Common myeloid progenitor, CD34-positive (primary cell): ENCODE results near the gene TMEM87B.

ENCODE experiments used
- CTCF ChIA-PET: fragments of 350-600 bp; sonication (Branson Sonifier 250); formaldehyde crosslinking; loops from one replicate; lab custom pipeline; 2021; ENCODE audit warnings: antibody characterized with exemption; lab: Charles Lee
- POLR2A ChIA-PET: fragments of 350-600 bp; sonication (Branson Sonifier 250); formaldehyde crosslinking; loops from one replicate; lab custom pipeline; 2021; ENCODE audit warnings: antibody characterized with exemption; lab: Charles Lee
- DNase-seq, 3 donors: peaks; one replicate each; pipeline versions ENCODE4 v3.0.0 to v3.0.0-alpha.2; 2013
- H3K27ac ChIP-seq, 2 experiments: 1 replicate in 1 of 2; 2 replicates in 1 of 2; pipeline ENCODE4 v1.7.0; 2013; ENCODE audit warnings: inconsistent platforms in 2 of 2, low read length in 2 of 2, mild to moderate bottlenecking in 2 of 2, low read depth in 1 of 2, moderate library complexity in 1 of 2; ENCODE audit not compliant: severe bottlenecking in 2 of 2, insufficient read depth in 1 of 2, poor library complexity in 1 of 2
- H3K27me3 ChIP-seq, 5 experiments: replicated peaks in 2 of 5; 1 replicate in 3 of 5; 2 replicates in 2 of 5; pipeline versions ENCODE4 v1.6.1 to v1.7.0; 2013; ENCODE audit warnings: low read length in 4 of 5, mild to moderate bottlenecking in 2 of 5, moderate library complexity in 2 of 5, inconsistent platforms in 1 of 5; ENCODE audit not compliant: insufficient read depth in 5 of 5, control insufficient read depth in 4 of 5
- H3K36me3 ChIP-seq, 4 experiments: 1 replicate in 2 of 4; 2 replicates in 2 of 4; pipeline versions ENCODE4 v1.6.1 to v1.7.0; 2013; ENCODE audit warnings: low read length in 3 of 4, control low read depth in 1 of 4, mild to moderate bottlenecking in 1 of 4; ENCODE audit not compliant: control insufficient read depth in 4 of 4, insufficient read depth in 4 of 4
- H3K4me1 ChIP-seq, 4 experiments: 1 replicate in 3 of 4; 2 replicates in 1 of 4; pipeline versions ENCODE4 v1.6.1 to v1.7.1; 2013; ENCODE audit warnings: low read length in 3 of 4, mild to moderate bottlenecking in 3 of 4, control low read depth in 1 of 4, inconsistent platforms in 1 of 4, moderate library complexity in 1 of 4; ENCODE audit not compliant: control insufficient read depth in 4 of 4, insufficient read depth in 4 of 4; ENCODE audit errors: control extremely low read depth in 1 of 4
- H3K4me3 ChIP-seq, 7 experiments: 1 replicate in 4 of 7; 2 replicates in 3 of 7; pipeline versions ENCODE4 v1.5.1 to v1.7.0; 2013; ENCODE audit warnings: mild to moderate bottlenecking in 7 of 7, low read length in 6 of 7, moderate library complexity in 6 of 7, inconsistent platforms in 2 of 7, low read depth in 2 of 7, control low read depth in 1 of 7; ENCODE audit not compliant: insufficient read depth in 4 of 7, control insufficient read depth in 1 of 7; ENCODE audit errors: extremely low read depth in 1 of 7
- H3K9me3 ChIP-seq, 5 experiments: 1 replicate in 4 of 5; 2 replicates in 1 of 5; pipeline versions ENCODE4 v1.6.1 to v1.7.1; 2013; ENCODE audit warnings: low read length in 4 of 5, mild to moderate bottlenecking in 2 of 5, inconsistent platforms in 1 of 5, low read depth in 1 of 5, moderate library complexity in 1 of 5; ENCODE audit not compliant: control insufficient read depth in 4 of 5, insufficient read depth in 2 of 5; ENCODE audit errors: control extremely low read depth in 1 of 5
- WGBS: methylation state at CpG from one replicate; pipeline ENCODE4 v1.1.5; 2013; ENCODE audit not compliant: insufficient coverage; 5-methylcytosine and 5-hydroxymethylcytosine counted together

The TMEM87B gene

GRCh38 chr2:112050316-112050715, 4.8 kb upstream of the TMEM87B start:
- ChIA-PET CTCF (interaction anchor here (1.2 to 5.6 kb wide), 8 partner anchors 13 to 167 kb away, joined by 3 to 35 read pairs (median 5); partner anchors contain the start of gene ANAPC1), POLR2A (no interaction called here)
- Histone ChIP-seq H3K9me3 (peaks cover 0 to 2% (median under 1%) of the 10 kb centered on the region in 5 experiments), H3K36me3 (no peaks in the 10 kb centered on the region), H3K4me3 (no peak overlapping the region), H3K27ac (no peak overlapping the region), H3K27me3 (no peaks in the 10 kb centered on the region), H3K4me1 (peaks cover 0 to 12% (median 9%) of the 10 kb centered on the region in 4 experiments)
- DNase-seq = no peak
- WGBS = 100% methylated on average over 1 of the region's 1 CpG

DNA sequence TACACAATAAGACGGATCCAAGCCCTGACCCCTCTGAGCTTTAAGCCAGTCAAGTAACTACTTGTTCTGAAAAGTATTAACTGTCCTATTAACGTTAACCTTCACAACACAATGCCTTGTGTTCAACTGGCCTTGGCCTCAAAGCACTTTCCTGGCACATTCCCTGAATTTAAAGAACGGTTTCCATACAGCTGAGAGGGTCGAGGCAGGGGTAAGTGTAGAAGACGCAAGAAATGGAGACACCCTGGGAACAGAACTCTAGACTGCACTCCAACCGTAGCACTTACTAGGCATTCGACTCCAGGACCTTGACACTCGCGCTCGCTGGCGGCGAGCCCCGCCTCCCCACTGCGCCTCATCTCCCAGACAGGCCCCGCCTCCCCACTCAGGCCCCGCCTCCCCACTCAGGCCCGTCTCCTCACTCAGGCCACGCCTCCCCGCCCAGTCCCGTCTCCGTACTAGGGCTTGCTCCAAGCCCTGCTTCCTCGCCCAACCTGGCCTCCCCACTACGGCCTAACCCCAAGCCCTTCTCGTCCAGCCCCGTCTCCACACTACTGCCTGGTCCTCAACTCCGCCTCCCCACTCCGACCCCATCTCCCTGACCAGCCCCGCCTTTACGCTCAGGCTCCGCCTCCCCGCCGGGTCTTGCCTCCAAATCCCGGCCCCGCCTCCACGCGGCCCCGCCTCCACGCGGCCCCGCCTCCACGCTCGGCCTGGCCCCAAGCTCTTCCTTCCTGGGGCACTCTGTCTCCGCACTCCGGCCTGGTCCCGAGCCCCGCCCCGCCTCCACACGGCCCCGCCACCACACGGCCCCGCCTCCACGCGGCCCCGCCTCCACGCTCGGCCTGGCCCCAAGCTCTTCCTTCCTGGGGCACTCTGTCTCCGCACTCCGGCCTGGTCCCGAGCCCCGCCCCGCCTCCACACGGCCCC, 887 bp upstream of the TMEM87B start:
- peaks cover 0 to 6% (median 1%) of the 10 kb centered on the region in 4 experiments for H3K36me3 ChIP-seq
- peak; percentile 94 to 98 (median 96) for DNase-seq
- H3K4me3 ChIP-seq = peak overlapping the region; percentile 62 to 98 (median 79)
- H3K9me3 ChIP-seq = peaks cover 0 to 2% (median 0%) of the 10 kb centered on the region in 5 experiments
- POLR2A ChIA-PET = interaction anchor here (0.9 to 1.7 kb wide), 2 partner anchors 13 to 156 kb away, joined by 4 to 6 read pairs; partner anchors contain the start of gene MERTK
- WGBS = 1% methylated on average over 37 of the region's 62 CpGs
- H3K27me3 ChIP-seq = no peaks in the 10 kb centered on the region
- peak overlapping the region; percentile 18 to 80 for H3K27ac ChIP-seq
- H3K4me1 ChIP-seq = peaks cover 5 to 37% (median 26%) of the 10 kb centered on the region in 4 experiments
- CTCF ChIA-PET = interaction anchor here (1.0 kb wide), 1 partner anchor 159 kb away, joined by 4 read pairs; no protein-coding TSS in a partner anchor

GRCh38 chr2:112055730-112056625, 909 bp downstream of the TMEM87B start:
- Histone ChIP-seq H3K9me3 (no peaks in the 10 kb centered on the region), H3K4me1 (peaks cover 5 to 37% (median 26%) of the 10 kb centered on the region in 4 experiments), H3K27ac (peak overlapping the region; percentile 69 to 87), H3K36me3 (peaks cover 0 to 10% (median 4%) of the 10 kb centered on the region in 4 experiments), H3K27me3 (no peaks in the 10 kb centered on the region), H3K4me3 (peak overlapping the region; percentile 77 to 99 (median 87))
- POLR2A ChIA-PET = interaction anchor here (1.7 kb wide), 1 partner anchor 158 kb away, joined by 6 read pairs; the partner anchor contains the start of gene MERTK
- CTCF ChIA-PET = no interaction called here
- under 1% methylated on average over 35 of the region's 42 CpGs for WGBS
- peak; percentile 64 to 82 (median 74) for DNase-seq

GRCh38 chr2:112056626-112056987, 1.5 kb downstream of the TMEM87B start:
- ChIA-PET POLR2A (no interaction called here), CTCF (no interaction called here)
- peak overlapping the region in 1 of 2 experiments; percentile 87 for H3K27ac ChIP-seq

DNA sequence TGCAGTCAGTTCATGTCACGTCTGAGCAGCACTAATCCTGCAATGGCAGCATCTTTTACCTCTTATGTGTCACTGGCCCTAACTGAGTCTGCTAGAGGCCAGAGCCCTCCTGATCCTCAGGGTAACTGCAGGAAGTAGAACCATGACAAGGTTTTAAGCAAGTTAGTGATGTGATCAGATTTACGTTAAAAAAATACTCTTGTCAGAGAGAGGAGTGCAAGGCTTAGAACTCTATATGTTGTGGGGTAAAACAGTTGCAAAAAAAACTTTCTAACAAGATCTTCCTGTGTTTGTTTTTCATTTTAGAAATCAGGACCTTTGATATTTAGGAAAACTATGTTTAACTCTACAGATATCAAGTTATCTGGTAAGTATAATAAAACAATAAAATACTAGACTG, 4.6 kb downstream of the TMEM87B start:
- no peak for DNase-seq
- Histone ChIP-seq H3K4me3 (no peak overlapping the region), H3K27me3 (no peaks in the 10 kb centered on the region), H3K9me3 (peaks cover 0 to 12% (median 2%) of the 10 kb centered on the region in 5 experiments), H3K27ac (no peak overlapping the region), H3K36me3 (peaks cover 20 to 40% (median 32%) of the 10 kb centered on the region in 4 experiments), H3K4me1 (peaks cover 0 to 28% (median 21%) of the 10 kb centered on the region in 4 experiments)
- 100% methylated on average over 1 of the region's 2 CpGs for WGBS
- ChIA-PET CTCF (no interaction called here), POLR2A (no interaction called here)

More at GRCh38 chr2:112056626-112056987, 1.5 kb downstream of the TMEM87B start:
- no CpG with 5 or more reads among the region's 3 CpGs for WGBS
- no peaks in the 10 kb centered on the region for H3K9me3 ChIP-seq
- no peak for DNase-seq
- H3K27me3 ChIP-seq = no peaks in the 10 kb centered on the region
- H3K4me3 ChIP-seq = peak overlapping the region in 6 of 7 experiments; percentile 77 to 92 (median 86)
- H3K4me1 ChIP-seq = peaks cover 5 to 37% (median 26%) of the 10 kb centered on the region in 4 experiments
- H3K36me3 ChIP-seq = peaks cover 0 to 10% (median 9%) of the 10 kb centered on the region in 4 experiments

- CTCF ChIA-PET = interaction anchor here (0.7 to 1.5 kb wide), 2 partner anchors 12 to 89 kb away, joined by 3 to 4 read pairs; no protein-coding TSS in a partner anchor
- WGBS = no CpG with 5 or more reads among the region's 1 CpG
- H3K27ac ChIP-seq = no peak overlapping the region
These were observed 6.2 kb downstream of the TMEM87B start for GRCh38 chr2:112061299-112061698.

More at GRCh38 chr2:112061299-112061698, 6.2 kb downstream of the TMEM87B start:
- POLR2A ChIA-PET = interaction anchor here (0.6 kb wide), 1 partner anchor 654 kb away, joined by 8 read pairs; no protein-coding TSS in a partner anchor
- H3K4me3 ChIP-seq = no peak overlapping the region
- H3K4me1 ChIP-seq = peaks cover 0 to 21% (median 12%) of the 10 kb centered on the region in 4 experiments
- no peaks in the 10 kb centered on the region for H3K27me3 ChIP-seq
- H3K9me3 ChIP-seq = peaks cover 0 to 12% (median 2%) of the 10 kb centered on the region in 5 experiments
- no peak for DNase-seq
- H3K36me3 ChIP-seq = peaks cover 22 to 53% (median 38%) of the 10 kb centered on the region in 4 experiments
